GM12872 (cell line): Measurements from ENCODE around the gene L3MBTL1.

Experiments
- TF ChIP-seq, protein P1 (sequence below): IDR thresholded peaks from 3 replicates; pipeline ENCODE4 v1.5.1; 2011; ENCODE audit warnings: low read depth, mild to moderate bottlenecking, low read length, moderate library complexity; ENCODE audit not compliant: insufficient read depth

L3MBTL1 gene

DNA sequence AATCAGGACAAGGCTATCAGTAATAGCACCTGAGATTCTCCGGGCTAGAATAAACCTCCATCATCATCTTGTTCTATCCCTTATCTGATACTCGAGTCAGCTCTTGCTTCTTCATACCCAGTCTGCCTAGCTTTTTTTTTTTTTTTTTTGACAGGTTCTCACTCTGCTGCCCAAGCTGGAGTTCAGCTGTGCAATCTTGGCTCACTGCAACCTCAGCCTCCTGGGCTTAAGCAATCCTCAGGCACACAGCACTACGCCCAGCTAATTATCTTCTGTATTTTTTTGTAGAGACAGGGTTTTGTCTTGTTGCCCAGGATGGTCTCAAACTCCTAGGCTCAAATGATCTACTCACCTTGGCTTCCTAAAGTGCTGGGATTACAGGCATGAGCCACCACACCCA, 30.3 kb upstream of the L3MBTL1 start:
- TF ChIP-seq, protein P1, sequence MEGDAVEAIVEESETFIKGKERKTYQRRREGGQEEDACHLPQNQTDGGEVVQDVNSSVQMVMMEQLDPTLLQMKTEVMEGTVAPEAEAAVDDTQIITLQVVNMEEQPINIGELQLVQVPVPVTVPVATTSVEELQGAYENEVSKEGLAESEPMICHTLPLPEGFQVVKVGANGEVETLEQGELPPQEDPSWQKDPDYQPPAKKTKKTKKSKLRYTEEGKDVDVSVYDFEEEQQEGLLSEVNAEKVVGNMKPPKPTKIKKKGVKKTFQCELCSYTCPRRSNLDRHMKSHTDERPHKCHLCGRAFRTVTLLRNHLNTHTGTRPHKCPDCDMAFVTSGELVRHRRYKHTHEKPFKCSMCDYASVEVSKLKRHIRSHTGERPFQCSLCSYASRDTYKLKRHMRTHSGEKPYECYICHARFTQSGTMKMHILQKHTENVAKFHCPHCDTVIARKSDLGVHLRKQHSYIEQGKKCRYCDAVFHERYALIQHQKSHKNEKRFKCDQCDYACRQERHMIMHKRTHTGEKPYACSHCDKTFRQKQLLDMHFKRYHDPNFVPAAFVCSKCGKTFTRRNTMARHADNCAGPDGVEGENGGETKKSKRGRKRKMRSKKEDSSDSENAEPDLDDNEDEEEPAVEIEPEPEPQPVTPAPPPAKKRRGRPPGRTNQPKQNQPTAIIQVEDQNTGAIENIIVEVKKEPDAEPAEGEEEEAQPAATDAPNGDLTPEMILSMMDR = no peak

DNA sequence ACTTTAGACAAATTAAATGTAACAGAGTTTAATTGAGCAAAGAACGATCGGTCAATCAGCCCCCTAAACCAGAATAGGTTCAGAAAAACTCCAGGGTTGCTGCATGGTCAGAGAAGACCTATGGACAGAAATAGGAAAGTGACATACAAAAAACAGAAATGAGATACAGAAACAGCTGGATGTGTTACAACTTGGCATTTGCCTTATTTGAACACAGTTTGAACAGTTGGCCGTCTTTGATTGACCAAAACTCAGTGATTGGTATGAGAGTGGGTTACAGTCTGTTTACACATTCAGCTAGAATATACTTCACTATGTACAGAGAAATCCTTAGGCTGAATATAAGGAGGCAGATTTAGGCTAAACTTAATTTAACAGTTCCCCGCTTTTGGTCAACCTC, 29.9 kb upstream of the L3MBTL1 start:
- TF ChIP-seq, protein P1 = no peak

DNA sequence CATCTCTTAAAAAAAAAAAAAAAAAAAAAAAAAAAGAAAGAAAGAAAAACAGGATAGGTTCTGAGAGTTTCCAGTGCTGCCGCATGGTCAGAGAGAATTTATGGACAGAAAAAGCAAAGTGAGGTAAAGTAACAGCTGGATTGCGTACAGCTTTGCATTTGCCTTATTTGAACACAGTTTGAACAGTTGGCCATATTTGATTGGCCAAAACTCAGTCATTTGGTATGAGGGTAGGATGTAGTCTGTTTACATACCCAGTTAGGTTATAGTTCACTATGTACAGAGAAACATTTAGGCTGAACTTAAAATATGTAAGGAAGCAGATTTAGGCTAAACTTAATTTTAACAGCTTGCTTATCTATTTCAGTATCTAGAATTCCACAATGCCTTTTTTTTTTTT, 17.5 kb upstream of the L3MBTL1 start:
- TF ChIP-seq, protein P1 = no peak

DNA sequence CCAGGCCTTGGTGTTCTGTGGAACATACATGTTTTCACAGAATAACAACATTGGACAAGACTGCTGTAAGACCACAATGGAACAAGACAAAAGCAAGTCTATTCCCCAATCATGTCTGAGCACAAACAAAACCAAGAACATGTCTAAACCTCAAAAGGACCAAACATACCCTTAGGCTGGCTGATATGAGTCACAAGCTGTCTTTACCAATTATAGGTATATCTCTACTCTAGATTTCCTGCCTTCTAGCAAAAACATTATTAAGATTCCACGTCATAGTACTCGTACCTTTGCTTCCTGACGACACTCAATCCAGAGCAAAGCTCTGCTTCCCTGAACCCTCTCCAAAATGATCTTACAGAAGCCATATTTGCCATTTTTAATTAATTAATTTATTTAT, 15.4 kb upstream of the L3MBTL1 start:
- TF ChIP-seq, protein P1 = no peak

DNA sequence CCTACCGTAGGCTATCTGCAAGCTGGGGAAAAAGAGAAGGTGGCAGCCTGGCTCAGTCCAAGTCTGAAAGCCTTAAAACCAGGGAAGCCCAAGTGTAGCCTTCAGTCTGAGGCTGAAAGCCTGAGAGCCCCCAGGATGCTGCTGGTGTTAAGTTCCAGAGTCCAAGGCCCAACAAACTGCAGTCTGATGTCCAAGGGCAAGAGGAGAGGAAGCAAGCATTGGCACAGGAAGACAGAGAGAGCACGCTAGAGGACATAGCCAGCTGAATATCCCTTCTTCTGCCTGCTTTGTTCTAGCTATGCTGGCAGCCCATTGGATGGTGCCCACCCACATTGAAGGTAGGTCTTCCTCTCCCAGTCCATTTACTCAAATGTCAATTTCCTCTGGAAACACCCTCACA, 12.1 kb upstream of the L3MBTL1 start:
- TF ChIP-seq, protein P1 = no peak

DNA sequence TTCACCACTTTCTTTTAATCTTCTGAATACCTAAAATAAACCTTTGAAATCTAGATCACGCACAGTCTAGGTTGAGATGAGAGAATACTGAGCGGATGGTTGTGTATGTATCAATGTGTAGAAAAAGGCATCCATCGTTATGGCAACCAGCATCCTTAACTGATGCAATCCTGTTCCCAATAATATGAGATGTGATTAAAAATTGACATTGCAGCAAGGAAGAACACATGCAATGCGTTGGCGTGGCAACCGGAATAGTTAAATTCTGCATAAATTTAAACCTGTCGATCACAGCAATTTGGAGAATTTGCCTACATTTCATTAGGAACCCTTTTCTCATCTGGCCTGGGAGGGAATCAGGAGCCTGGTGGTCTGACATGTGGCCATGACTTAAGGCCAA, 1.3 kb upstream of the L3MBTL1 start:
- TF ChIP-seq, protein P1 = no peak

DNA sequence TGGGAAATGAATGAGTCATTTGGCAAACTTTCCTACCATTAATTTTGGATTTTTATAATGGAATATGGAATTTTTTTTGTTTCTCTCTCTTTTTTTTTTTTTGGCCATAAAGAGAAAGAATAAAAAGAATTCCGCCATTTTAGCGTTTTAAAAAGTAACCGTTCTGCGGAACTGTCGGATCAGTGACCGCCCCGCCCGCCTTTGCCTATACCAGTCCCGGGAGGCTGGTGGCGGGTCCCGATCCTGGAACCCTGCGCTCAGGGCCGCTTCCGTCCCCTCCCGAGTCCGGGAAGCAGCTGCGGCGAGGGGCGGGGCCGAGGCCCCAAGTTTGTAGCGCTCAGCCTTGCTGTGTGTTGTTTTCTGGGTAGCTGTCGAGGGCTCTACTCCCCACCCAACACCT, 609 bp downstream of the L3MBTL1 start:
- TF ChIP-seq, protein P1 = no peak

DNA sequence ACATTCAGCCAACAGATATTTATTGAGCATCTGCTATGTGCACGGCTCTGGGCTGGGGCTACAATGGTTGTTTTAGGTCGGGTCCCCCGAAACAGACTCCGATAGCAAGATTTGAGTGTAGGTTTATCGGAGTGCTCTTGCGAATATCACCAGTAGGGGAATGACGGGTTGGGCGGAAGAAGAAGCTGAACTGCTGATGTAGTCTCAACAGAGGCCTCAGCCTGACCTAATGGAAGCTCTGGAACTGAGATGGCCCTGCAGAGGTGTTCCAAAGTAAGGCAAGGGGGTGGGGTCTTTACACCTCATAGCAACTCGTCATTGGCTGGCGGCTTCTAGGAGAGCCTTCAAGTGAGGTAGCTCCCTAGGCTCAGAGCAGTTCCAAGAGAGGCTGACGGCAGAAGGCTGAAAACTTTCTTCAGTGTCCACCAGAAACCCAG, 1.1 kb downstream of the L3MBTL1 start:
- TF ChIP-seq, protein P1 = no peak
